PC-3 (cell line): ENCODE data around the gene ISG20L2. TPM values are rescaled to one million over a fixed set of nuclear protein-coding genes. Genes with fewer than 3 reads are reported as not detected.

Source experiments
- ATAC-seq: fragments of 200-7000 bp; cut with Tn5 transposase; 2 replicates; pipeline ENCODE4 v1.9.1; 2020; ENCODE audit warnings: mild to moderate bottlenecking, moderate library complexity
- BruUV-seq: library from RNA; stranded (reverse); fragments of 400-500 nt; replicated peaks from 2 replicates; lab custom pipeline; 2021; lab: Mats Ljungman, UMichigan
- CTCF ChIA-PET: fragments of 300-600 bp; sonication (Branson Sonifier 250); formaldehyde crosslinking; loops from one replicate; lab custom pipeline; 2022; ENCODE audit warnings: antibody characterized with exemption; lab: Charles Lee
- POLR2A ChIA-PET: fragments of 300-600 bp; sonication (Branson Sonifier 250); formaldehyde crosslinking; loops from one replicate; lab custom pipeline; 2022; ENCODE audit warnings: antibody characterized with exemption; ENCODE audit not compliant: unreplicated experiment; lab: Charles Lee
- DNase-seq: peaks from one replicate; pipeline ENCODE4 v3.0.0-alpha.2; 2015
- H2AFZ ChIP-seq: fragments of 300-600 bp; sonication (generic); 2 replicates; pipeline ENCODE4 v1.6.0; 2016; ENCODE audit warnings: antibody characterized with exemption, low read length
- H3F3A ChIP-seq: fragments of 300-600 bp; sonication (generic); one replicate; pipeline ENCODE4 v1.6.0; 2017; ENCODE audit warnings: antibody characterized with exemption, low read length, control low read depth, mild to moderate bottlenecking; ENCODE audit not compliant: unreplicated experiment
- H3K27ac ChIP-seq: fragments of 300-600 bp; sonication (generic); 2 replicates; pipeline ENCODE4 v1.5.1; 2016; ENCODE audit warnings: mild to moderate bottlenecking, low read length
- H3K27me3 ChIP-seq: fragments of 300-600 bp; sonication (generic); 2 replicates; pipeline ENCODE4 v1.6.1; 2016; ENCODE audit warnings: low read length, mixed read lengths
- H3K36me3 ChIP-seq: fragments of 300-600 bp; sonication (generic); 2 replicates; pipeline ENCODE4 v1.6.1; 2016; ENCODE audit warnings: low read depth, mixed run types, low read length, mixed read lengths
- H3K4me1 ChIP-seq: fragments of 300-600 bp; sonication (generic); 2 replicates; pipeline ENCODE4 v1.5.1; 2016; ENCODE audit warnings: low read length; ENCODE audit not compliant: insufficient read depth
- H3K4me2 ChIP-seq: fragments of 300-600 bp; sonication (generic); 2 replicates; pipeline ENCODE4 v1.6.0; 2016; ENCODE audit warnings: low read length
- H3K4me3 ChIP-seq: fragments of 300-600 bp; sonication (generic); 2 replicates; pipeline ENCODE4 v1.5.1; 2016; ENCODE audit warnings: mild to moderate bottlenecking, low read length, mixed read lengths
- H3K79me2 ChIP-seq: fragments of 300-600 bp; sonication (generic); 2 replicates; pipeline ENCODE4 v1.6.1; 2017; ENCODE audit warnings: low read length, mixed read lengths
- H3K9ac ChIP-seq: fragments of 300-600 bp; sonication (generic); 2 replicates; pipeline ENCODE4 v1.6.0; 2016; ENCODE audit warnings: mild to moderate bottlenecking, low read length
- H3K9me2 ChIP-seq: fragments of 300-600 bp; sonication (generic); replicated peaks from 2 replicates; pipeline ENCODE4 v1.6.1; 2016; ENCODE audit warnings: mixed run types, low read length, mixed read lengths
- H3K9me3 ChIP-seq: fragments of 300-600 bp; sonication (generic); 2 replicates; pipeline ENCODE4 v1.6.1; 2016; ENCODE audit warnings: low read length, mixed read lengths
- H4K20me1 ChIP-seq: fragments of 300-600 bp; sonication (generic); 2 replicates; pipeline ENCODE4 v1.6.1; 2016; ENCODE audit warnings: low read length, mixed read lengths
- CTCF ChIP-seq: fragments of 300-600 bp; sonication (generic); conservative IDR thresholded peaks from 2 replicates; pipeline ENCODE4 v1.5.1; 2017; ENCODE audit warnings: antibody characterized with exemption, low read depth, mild to moderate bottlenecking, low read length
- EZH2 ChIP-seq: fragments of 300-600 bp; sonication (generic); IDR thresholded peaks from one replicate; pipeline ENCODE4 v1.6.1; 2017; ENCODE audit warnings: antibody characterized with exemption, mild to moderate bottlenecking, low read length; ENCODE audit not compliant: unreplicated experiment
- EZH2phosphoT487 ChIP-seq: fragments of 300-600 bp; sonication (generic); IDR thresholded peaks from 2 replicates; pipeline ENCODE4 v1.6.1; 2018; ENCODE audit warnings: mild to moderate bottlenecking, antibody characterized with exemption, low read length, borderline replicate concordance
- intact Hi-C: fragments of 100-400 bp; cut with micrococcal nuclease; formaldehyde crosslinking; loops from 2 replicates; pipeline ENCODE4 v1.9.0; 2023
- total RNA-seq: library from RNA; depleted of rRNA; stranded (reverse); fragments of >200 nt; gene quantifications from 2 replicates; pipeline ENCODE4 v1.2.3, GENCODE V29; 2014

ISG20L2 gene
- total RNA-seq, 1 experiment from 2014 or later: 39.2 TPM

GRCh38 chr1:156755527-156755950 lies 27.0 kb upstream of the ISG20L2 start:
- H3K4me1 ChIP-seq: peaks cover 10% of the 10 kb centered on the region

GRCh38 chr1:156754219-156754618 lies 25.7 kb upstream of the ISG20L2 start:
- Histone ChIP-seq H3K9ac (no peak overlapping the region), H2AFZ (no peak overlapping the region), H3K27me3 (no peaks in the 10 kb centered on the region), H3K9me3 (no peaks in the 10 kb centered on the region), H3K79me2 (peaks cover 37% of the 10 kb centered on the region), H3F3A (no peaks in the 10 kb centered on the region), H3K9me2 (no peaks in the 10 kb centered on the region), H4K20me1 (no peaks in the 10 kb centered on the region), H3K4me2 (no peak overlapping the region), H3K4me3 (no peak overlapping the region), H3K27ac (no peak overlapping the region), H3K4me1 (peaks cover 20% of the 10 kb centered on the region), H3K36me3 (peaks cover 3% of the 10 kb centered on the region; the same call in 1 of the 2 replicates)
- ChIA-PET CTCF (no interaction called here), POLR2A (no interaction called here)
- intact Hi-C loops: no loop called here
- no TSS peak for BruUV-seq
- DNase-seq (no peak), ATAC-seq (no peak)
- TF ChIP-seq CTCF: no peak
- TF ChIP-seq EZH2: no peak
- no peak for TF ChIP-seq EZH2phosphoT487

More at GRCh38 chr1:156755527-156755950, 27.0 kb upstream of the ISG20L2 start:
- Histone ChIP-seq H3F3A (no peaks in the 10 kb centered on the region), H3K36me3 (no peaks in the 10 kb centered on the region), H3K9ac (no peak overlapping the region), H2AFZ (no peak overlapping the region), H3K4me2 (no peak overlapping the region), H4K20me1 (no peaks in the 10 kb centered on the region), H3K27ac (no peak overlapping the region), H3K9me2 (no peaks in the 10 kb centered on the region), H3K4me3 (no peak overlapping the region), H3K79me2 (peaks cover 24% of the 10 kb centered on the region), H3K9me3 (no peaks in the 10 kb centered on the region), H3K27me3 (no peaks in the 10 kb centered on the region)
- intact Hi-C loops: no loop called here
- BruUV-seq: no TSS peak
- CTCF ChIA-PET: no interaction called here
- ATAC-seq: no peak
- POLR2A ChIA-PET: no interaction called here
- no peak for TF ChIP-seq CTCF
- TF ChIP-seq EZH2phosphoT487: no peak
- TF ChIP-seq EZH2: no peak
- DNase-seq: no peak

- Histone ChIP-seq H3K4me1 (peaks cover 33% of the 10 kb centered on the region), H3K4me3 (peak overlapping the region; percentile 86), H3K27ac (no peak overlapping the region), H2AFZ (no peak overlapping the region), H3K9ac (no peak overlapping the region), H4K20me1 (no peaks in the 10 kb centered on the region), H3K9me2 (no peaks in the 10 kb centered on the region), H3K36me3 (peaks cover 5% of the 10 kb centered on the region; the same call in 1 of the 2 replicates), H3K27me3 (no peaks in the 10 kb centered on the region), H3K79me2 (peaks cover 50% of the 10 kb centered on the region), H3K9me3 (no peaks in the 10 kb centered on the region), H3F3A (no peaks in the 10 kb centered on the region), H3K4me2 (peak overlapping the region; percentile 88)
- no peak for ATAC-seq
- no peak for DNase-seq
- intact Hi-C loops: loop anchor here (1.0 kb wide), 1 partner anchor 14 kb away; the partner anchor contains the start of gene PRCC
- no TSS peak for BruUV-seq
- ChIA-PET POLR2A (interaction anchor here (0.6 kb wide), 1 partner anchor 820 kb away, joined by 6 read pairs; no protein-coding TSS in a partner anchor), CTCF (no interaction called here)
- no peak for TF ChIP-seq EZH2phosphoT487
- TF ChIP-seq CTCF: no peak
- TF ChIP-seq EZH2: no peak
Observed at GRCh38 chr1:156752843-156753482, 24.4 kb upstream of the ISG20L2 start.
